ENCODE data around the gene POLG. TPM values are rescaled to one million over a fixed set of nuclear protein-coding genes. Genes with fewer than 3 reads are reported as not detected.

Gene POLG
- total RNA-seq, result 100 to 1,000 TPM; 101 to 104 TPM

DNA sequence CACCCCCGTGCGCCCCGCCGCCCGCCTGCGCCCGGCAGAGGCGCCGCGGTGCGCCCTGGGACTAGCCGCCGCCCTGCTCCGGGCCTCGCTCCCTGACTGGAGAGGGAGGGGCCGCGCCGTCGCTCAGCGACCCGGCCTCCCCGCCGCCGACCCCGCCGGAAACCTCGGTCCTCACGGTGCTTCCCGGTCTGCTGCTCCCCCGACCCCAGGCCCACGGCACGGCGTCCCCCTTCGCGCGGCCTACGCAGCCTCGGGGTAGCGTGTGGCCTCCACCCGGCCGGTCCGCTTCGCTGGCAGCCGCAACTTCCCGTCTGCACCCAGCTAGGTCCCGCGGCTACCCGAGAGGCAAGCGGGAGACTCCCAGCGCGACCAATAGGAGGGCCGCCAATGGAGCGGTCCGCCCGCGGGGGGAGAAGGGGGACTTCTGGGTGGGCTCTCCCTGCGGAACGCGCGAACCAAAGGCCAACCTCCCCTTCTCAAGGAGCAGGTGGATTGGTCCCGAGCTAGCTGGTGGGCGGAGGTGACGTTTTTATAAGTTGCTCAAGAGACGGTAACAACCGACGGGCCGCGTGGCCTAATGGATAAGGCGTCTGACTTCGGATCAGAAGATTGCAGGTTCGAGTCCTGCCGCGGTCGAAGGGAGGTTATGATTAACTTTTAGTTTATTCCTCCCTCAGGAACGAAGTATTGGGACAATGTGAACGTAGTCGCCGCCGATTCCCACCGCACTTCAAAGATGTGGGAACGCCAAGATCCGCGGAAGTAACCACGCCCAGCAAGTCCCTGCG is at the start of gene POLG:
POLG (minus strand) TSS at position 315 of the 788 bp plus-strand sequence. CDS start 1,070 bp downstream, outside the sequence.

Small RNA genes within 50 kb of the gene (microRNA-seq; reads per million reads assigned to microRNA genes)
- not detected for gene MIR6766 (ENCODE audit: borderline microRNAs expressed, borderline replicate concordance)
- gene MIR9-3 (ENCODE audit: borderline microRNAs expressed, borderline replicate concordance), result not detected

Other genes starting within 250 kb of the POLG start
- 10 to 100 TPM; 62.0 to 64.5 TPM for gene ABHD2, start 246.4 kb downstream of the POLG start, total RNA-seq
- not detected for gene RLBP1, start 113.2 kb downstream of the POLG start, total RNA-seq
- gene FANCI, start 90.8 kb downstream of the POLG start, total RNA-seq, result 100 to 1,000 TPM; 153 to 161 TPM
- gene RHCG, start 161.8 kb upstream of the POLG start, total RNA-seq, result not detected
- 10 to 100 TPM; 16.1 to 17.3 TPM for gene TICRR, start 240.6 kb upstream of the POLG start, total RNA-seq